Head of caudate nucleus (tissue), 42 donors: ENCODE data around the gene KRAS.

Source experiments
- DNase-seq, 42 donors: peaks; one replicate each; pipeline versions ENCODE4 v3.0.0 to v3.0.0-alpha.2; 2020 to 2021; ENCODE audit warnings: mixed read lengths in 7 of 42
- intact Hi-C: fragments of 100-400 bp; cut with DNase I; formaldehyde crosslinking; loops from one replicate; pipeline ENCODE4 v1.15.0; 2022

Gene KRAS

DNA sequence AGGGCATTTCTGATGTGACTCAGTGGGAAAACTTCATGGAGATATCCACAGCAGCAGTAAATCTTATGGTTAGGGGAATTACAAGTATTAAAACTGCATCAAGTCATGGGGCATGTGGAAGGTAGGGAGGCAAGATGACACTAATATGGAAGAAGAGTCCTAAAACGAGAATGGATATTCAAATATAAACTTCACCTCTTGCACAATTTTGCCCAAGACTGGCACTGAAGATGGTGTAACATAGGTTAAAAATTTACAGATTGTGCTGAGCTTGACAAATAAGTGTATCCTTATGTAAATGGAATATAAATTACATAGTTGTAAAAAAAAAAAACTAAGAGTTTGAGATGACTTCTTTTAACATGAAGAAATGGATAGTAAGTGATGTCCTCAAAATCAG, 42.9 kb downstream of the KRAS start:
- intact Hi-C loops = no loop called here
- DNase-seq = no peak

DNA sequence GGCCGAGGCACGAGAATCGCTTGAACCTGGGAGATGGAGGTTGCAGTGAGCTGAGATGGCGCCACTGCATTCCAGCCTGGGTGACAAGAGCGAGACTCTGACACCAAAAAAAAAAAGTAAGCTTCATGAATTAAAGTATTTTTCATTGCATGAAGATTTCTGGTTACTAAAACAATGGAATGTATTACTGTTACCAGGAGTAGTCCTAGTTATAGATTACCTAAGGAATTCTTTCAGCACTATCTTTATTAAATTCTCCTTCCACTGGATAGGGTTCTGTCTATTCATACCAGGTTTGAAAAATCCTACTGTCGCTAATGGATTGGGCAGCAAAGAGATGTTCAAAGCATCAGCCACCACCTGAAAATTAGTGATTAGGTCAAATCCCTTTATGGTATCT, 43.3 kb downstream of the KRAS start:
- no peak for DNase-seq
- intact Hi-C loops = no loop called here

DNA sequence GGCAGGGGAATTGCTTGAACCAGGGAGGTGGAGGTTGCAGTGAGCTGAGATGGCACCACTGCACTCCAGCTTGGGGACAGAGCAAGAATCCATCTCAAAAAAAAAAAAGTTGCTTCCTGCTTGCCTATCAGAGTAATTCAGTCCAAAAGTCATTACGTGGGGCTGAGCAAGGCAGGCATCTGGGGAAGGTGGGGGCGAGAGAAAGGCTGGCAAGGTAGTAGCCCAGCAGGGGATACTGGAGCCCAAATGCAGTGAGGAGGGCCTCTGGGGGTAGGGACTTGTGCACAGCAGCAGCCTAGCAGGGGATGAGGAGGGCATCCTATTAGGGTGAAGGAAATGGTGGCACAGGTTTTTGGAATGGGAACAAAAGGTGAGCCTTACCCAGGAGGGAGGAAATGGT, 48.6 kb downstream of the KRAS start:
- DNase-seq = no peak
- intact Hi-C loops = no loop called here

DNA sequence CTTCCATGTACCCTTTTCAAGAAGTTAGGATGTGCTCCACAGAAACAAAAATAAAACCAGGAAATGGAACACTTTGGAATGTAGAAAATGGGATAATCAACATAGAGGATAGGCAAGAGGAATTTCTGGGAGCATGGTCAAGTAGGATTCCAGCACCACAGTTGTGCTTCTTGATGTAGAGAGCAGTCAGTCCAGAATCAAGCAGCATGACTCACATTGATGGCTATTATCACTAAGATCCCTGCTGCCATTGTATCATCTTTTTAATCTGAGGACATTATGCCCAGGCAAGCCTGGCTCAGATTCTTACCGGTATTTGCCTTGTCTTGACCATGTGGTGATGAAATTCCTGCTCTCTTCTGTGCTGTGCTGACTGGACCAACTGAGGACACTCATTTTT, 50.0 kb downstream of the KRAS start:
- intact Hi-C loops = no loop called here
- no peak for DNase-seq

DNA sequence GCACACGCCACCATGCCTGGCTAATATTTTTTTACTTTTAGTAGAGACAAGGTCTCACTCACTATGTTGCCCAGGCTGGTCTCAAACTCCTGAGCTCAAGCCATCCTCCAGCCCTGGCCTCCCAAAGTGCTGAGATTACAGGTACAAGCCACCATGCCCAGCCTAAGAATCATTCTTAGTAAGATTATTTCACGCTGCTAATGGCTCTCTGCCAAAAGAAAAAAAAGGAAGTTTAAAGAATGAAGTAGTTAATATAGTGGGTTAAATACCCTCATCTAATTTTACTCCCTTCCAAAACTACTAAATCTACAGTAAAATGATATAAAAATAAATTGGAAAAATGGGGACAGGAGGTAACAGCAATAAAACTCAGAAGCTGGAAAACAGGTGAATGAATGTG, 53.1 kb downstream of the KRAS start:
- intact Hi-C loops = no loop called here
- no peak for DNase-seq

DNA sequence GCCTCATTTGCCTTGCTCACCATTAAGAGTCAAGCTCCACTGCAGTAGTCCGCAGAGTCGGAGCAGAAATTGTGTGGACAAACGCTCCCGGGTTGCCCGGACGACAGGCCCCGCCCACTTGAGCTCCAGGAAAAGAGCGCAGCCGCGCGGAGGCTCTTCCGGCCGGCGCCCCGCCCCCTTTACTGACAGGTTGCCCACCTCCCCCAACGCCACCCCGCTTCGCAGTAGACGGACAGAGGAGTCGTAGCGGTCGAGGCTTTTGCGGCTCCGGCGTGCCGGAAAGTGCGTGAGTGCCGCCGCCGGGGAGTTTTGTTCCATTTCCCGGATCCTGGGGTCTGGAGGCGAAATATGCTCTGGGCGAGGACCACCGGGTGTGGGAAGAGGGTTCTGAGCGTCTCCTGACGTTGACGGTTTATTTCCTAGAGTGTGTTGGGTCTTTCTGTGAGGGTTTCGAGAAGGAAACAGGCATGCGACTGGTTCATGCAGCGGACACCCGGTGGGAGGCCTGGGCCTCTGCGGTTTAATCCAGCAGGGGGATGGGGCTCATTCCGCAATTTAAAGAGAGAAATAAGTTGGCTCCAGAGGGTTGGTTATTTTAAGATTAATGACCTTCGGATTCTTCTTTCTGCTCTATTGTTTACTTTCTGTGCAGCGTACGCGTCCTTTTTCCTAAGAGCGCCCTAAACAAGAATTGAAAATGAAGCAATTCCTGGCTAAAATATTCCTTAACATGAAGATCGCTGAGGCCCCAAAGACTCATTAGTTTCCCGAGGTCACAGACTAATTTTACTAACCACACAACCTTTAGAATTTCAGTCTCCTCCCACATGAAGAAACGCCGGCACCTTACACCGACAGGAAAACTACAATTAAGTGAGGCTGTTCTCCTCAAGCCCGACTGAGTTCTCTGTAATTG, 55.4 kb downstream of the KRAS start, which contains the start of the genes DNAI7 and ETFRF1:
DNAI7 (minus strand) TSS at position 105 of the 916 bp plus-strand sequence; CDS start at position 23, 82 bp downstream.
ETFRF1 (plus strand) TSS at position 182 of the 916 bp plus-strand sequence. CDS start 8,720 bp downstream, outside the sequence.
- peak; percentile 90 to 98 (median 94) for DNase-seq
- intact Hi-C loops = no loop called here

DNA sequence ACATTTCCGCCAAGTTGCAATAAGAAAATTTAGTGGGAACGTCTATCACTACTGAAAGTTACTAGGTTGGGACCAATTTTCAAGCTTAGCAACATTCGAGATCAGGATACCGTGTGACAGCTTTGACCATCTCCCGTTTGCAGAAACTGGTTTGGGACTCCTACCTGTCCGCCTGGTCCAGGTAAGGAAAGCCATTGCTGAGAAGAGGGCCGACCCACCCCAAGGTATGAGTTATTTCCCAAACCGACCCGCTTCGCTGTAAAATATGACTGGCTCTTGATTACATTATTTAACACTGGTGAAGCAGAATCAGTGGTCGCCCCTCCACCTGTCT, 56.0 kb downstream of the KRAS start:
- DNase-seq = peak in 1 of 42 donors; percentile 7
- intact Hi-C loops = no loop called here

DNA sequence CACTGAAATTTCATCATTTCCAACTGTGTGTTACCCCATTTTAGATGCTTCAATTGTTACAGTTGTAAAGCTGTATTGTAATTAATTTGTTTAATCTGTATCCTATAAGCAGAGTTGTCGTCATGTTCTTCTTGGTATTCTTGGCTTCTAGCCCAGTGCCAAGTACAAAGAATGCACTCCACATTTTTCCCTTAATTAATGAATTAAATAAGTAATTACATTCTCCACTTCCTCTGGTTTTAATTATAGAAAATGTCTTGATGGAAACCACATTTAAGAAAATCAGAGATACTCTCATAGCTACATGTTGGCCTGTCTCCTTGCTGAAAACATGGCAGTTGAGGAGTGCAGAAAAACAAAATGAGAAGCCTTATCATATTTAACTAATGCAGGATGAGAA, 56.5 kb downstream of the KRAS start:
- DNase-seq = no peak
- intact Hi-C loops = no loop called here

DNA sequence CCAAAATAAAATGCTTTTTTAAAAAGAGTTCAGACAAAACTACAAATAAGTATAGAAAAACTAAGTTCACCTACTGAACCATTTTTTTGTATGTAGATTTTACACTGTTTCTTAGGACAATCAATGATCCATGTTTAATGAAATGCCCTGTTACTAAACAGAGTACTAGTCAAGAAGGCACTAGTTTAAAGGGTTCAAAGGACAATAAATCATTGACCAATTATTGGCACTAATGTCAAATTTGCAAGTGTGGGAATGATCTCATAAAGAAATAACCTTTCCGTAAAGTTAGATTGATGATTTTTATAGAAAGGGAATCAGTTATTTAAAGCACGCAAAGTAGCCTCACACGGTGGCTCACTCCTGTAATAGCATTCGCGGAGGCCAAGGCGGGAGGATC, 59.9 kb downstream of the KRAS start:
- DNase-seq = no peak
- intact Hi-C loops = no loop called here

DNA sequence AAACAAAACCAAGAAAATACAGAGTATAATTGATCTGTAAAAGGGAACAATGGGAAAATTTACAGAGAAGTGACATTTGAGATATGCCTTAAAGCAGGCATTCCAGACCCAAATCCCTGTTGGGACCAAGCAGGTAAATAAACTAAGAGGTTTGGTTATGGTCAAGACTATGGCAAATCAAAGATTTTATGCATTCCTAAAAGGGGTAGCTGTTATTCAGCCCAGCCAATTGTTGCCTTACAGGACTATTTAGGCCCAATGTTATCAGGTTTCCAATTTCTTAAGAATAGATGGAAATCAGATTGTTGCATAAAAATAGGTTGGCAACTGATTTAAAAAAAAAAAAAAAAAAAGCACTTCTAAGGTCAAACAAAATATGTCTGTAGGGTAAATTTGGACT, 61.1 kb downstream of the KRAS start:
- intact Hi-C loops = no loop called here
- no peak for DNase-seq

DNA sequence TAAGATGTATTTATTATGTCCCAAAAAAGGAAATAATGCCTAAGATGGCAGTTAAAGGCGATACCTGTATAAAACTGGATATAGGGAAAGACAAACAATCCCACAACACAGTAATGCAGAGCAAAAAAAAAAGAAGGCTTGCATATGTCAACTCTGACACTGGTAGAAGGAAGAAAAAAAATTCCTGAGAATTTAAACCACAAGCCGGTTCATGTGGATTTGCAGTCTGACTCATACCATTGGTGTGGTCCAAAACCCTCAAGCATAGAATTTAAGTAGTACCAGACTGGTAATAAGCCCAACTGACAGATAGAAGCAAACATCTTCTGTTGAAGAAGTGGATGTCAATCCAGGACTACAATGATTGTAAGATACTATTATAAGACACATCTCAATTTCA, 62.9 kb downstream of the KRAS start:
- intact Hi-C loops = no loop called here
- no peak for DNase-seq

DNA sequence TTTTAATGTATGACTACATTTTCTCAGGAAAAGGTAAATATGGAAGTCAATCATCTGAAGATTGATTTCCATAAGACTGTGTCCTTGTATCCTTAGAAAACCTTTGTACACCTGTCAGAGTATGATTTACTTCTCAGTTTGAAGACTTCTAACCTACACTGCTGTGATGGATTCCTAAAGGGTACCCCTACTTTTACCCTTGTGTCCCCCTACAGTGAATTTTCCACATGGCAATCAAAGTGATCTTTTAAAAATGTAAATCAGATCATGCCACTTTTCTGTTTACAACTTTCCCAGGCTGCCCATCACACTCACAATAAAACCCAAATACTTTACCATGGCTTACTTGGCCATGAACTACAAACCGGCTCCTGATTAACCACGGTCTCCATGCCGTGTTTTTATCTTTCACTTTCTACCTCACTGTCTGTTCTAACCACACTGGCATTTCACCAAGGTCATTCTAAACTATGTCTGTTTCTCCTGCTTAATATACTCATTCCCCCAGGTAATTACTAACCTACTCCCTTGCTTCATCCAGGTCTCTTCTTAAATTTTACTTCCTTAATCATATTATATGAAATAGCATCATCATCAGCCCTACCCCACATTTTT, 63.8 kb downstream of the KRAS start:
- no peak for DNase-seq
- intact Hi-C loops = no loop called here

DNA sequence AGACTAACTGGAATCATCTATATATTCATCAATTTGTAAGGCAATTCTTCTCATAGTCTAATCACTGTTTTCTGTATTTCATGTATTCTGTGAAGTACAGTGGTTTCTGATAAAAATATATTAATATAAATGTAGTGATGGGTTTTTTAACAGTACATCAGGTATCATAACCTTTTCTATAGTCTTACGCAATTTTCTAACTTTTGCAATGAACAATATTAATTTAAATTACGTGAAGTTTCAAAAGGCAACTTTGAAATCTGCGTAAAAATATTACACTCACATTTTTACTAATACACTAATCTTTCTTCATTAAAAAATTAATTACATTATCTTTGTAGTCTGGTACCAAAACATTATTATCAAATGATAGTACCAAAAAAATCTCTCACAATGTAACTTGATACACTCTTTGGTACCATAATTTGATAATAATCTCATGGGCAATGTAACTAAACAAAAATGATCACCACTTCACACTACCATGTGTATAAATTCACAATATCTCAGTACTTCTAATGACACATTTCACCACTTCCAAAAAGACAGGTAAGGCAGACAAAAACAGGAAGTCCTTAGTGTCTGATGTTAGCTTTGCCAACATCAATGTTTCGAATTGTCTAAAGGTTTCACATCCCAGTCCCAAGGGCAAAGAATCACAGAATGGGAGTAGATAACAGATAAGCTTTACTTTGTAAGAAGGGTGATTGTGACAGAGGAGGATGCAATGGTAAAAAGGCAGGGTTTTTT, 64.5 kb downstream of the KRAS start:
- intact Hi-C loops = no loop called here
- DNase-seq = no peak

DNA sequence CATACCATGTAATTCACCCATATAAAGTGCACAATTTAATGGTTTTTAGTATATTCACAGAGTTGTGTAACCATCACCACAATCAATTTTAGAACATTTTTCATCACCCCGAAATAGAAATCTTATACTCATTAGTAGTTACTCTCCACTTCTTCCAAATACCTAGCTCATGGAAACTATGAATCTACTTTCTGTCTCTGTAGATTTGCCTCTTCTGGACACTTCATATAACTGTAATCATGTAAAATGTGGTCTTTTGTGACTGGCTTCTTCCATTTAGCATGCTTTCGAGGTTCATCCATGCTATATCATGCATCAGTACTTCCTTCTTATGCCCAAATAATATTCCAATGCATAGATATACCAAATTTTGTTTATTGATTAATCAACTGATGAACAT, 66.6 kb downstream of the KRAS start:
- intact Hi-C loops = no loop called here
- DNase-seq = no peak

DNA sequence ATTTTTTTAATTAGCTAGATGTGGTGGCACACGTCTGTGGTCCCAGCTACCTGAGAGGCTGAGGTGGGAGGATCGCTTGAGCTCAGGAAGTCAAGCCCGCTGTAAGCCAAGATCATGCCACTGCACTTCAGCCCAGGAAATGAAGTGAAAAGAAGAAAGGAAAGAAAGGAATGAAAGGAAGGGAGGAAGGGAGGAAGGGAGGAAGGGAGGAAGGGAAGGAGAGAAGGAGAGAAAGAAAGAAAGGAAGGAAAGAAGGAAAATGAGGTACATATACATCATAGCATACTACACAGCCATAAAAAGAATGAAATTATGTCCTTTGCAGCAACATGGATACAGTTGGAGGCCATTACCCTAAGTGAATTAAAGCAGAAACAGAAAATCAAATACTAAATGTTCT, 68.0 kb downstream of the KRAS start:
- intact Hi-C loops = no loop called here
- DNase-seq = no peak

DNA sequence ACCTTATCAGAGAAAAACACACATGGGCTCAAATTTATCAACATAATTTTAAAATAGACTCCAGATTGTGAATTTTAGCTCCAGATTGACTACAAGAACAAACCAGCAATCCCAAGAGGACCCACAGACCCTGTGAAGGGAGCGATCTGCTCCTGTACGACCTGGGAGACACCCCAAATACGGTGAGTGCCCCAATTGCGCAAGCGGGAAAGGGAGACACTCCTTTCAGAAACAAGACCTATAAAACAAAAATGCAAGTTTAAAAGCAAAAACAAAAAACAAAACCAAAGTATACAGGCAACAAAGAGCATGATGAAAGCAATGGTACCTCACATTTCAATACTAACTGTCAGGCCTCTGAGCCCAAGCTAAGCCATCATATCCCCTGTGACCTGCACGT, 87.9 kb downstream of the KRAS start:
- intact Hi-C loops = no loop called here
- no peak for DNase-seq

DNA sequence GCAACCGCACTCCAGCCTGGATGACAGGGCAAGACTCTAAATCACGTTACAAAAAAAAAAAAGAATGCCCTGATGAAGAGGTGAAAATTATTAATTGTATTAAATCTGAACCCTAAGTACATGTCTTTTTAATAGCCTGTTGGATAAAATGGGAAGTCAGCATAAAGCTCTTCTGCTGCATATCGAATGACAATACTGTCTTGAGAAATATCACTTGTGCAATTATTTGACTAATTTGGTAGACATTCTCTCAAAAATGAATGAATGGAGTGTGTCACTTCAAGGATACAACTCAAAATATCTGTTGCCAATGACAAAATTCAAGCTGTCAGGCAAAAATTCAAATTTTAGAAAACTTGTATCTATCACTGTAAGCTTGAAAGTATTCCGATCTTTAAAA, 94.7 kb downstream of the KRAS start:
- intact Hi-C loops = no loop called here
- DNase-seq = no peak

DNA sequence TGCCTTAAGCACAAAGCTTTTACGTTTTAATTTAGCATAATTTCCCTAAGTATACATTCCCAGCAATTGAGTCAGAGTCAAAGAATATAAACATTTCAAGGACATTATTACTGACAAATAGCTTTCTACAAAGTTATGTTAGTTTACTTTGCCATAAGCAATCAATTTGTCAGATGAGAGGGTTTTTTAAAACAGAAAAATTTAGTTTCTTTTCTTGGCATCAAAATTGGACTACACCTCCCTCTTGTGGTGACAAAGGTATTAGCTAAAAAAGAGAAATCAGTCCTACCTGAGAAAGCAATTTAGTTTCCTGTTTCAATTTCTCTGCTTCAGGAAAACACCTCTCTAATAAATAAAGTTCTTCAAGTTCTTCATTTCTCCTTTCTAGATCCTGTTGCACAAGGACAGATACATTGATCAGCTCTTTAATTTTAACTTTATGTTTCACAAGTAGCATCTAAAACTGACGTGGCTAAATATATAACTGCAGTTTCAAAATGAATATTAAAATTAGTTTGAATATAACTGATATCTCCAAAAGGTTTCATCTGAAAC, 95.6 kb downstream of the KRAS start:
- DNase-seq = no peak
- intact Hi-C loops = no loop called here
